Neutrophil (primary cell): ENCODE results near the gene TNNC1.

Experiments used
- H3K27ac ChIP-seq: fragments of 200-600 bp; sonication (generic); 2 replicates; pipeline ENCODE4 v1.5.1; 2016; ENCODE audit warnings: mild to moderate bottlenecking, moderate library complexity
- H3K27me3 ChIP-seq: fragments of 200-600 bp; sonication (generic); 2 replicates; pipeline ENCODE4 v1.6.0; 2016; ENCODE audit warnings: mild to moderate bottlenecking
- H3K36me3 ChIP-seq: fragments of 200-600 bp; sonication (generic); 2 replicates; pipeline ENCODE4 v1.5.1; 2017
- H3K4me1 ChIP-seq, 2 experiments: fragments of 200-600 bp in 1 of 2; sonication (generic) in 1 of 2; 1 replicate in 1 of 2; 2 replicates in 1 of 2; pipeline versions ENCODE4 v1.5.1 to v1.6.1; 2013 to 2016; ENCODE audit warnings: low read depth in 1 of 2, low read length in 1 of 2, mild to moderate bottlenecking in 1 of 2, moderate library complexity in 1 of 2; ENCODE audit not compliant: control insufficient read depth in 1 of 2, insufficient read depth in 1 of 2
- H3K4me3 ChIP-seq, 2 experiments: fragments of 200-600 bp in 1 of 2; sonication (generic) in 1 of 2; 1 replicate in 1 of 2; 2 replicates in 1 of 2; pipeline ENCODE4 v1.5.1; 2013 to 2016; ENCODE audit warnings: low read depth in 1 of 2, low read length in 1 of 2, mild to moderate bottlenecking in 1 of 2, moderate library complexity in 1 of 2
- H3K9me3 ChIP-seq: fragments of 200-600 bp; sonication (generic); 2 replicates; pipeline ENCODE4 v1.5.1; 2016
- CTCF ChIP-seq: fragments of 200-600 bp; sonication (generic); IDR thresholded peaks from 2 replicates; pipeline ENCODE4 v1.5.1; 2016; ENCODE audit warnings: antibody characterized with exemption

The TNNC1 gene

GRCh38 chr3:52429031-52429430, 24.8 kb downstream of the TNNC1 start:
- no peaks in the 10 kb centered on the region for H3K4me1 ChIP-seq
- TF ChIP-seq CTCF = no peak
- no peaks in the 10 kb centered on the region for H3K36me3 ChIP-seq
- H3K27me3 ChIP-seq = peaks cover 9% of the 10 kb centered on the region
- H3K4me3 ChIP-seq = no peak overlapping the region
- no peak overlapping the region for H3K27ac ChIP-seq
- no peaks in the 10 kb centered on the region for H3K9me3 ChIP-seq

- H3K4me1 ChIP-seq = no peaks in the 10 kb centered on the region
- H3K27me3 ChIP-seq = peaks cover 4% of the 10 kb centered on the region
- no peak for TF ChIP-seq CTCF
- no peaks in the 10 kb centered on the region for H3K9me3 ChIP-seq
- no peak overlapping the region for H3K4me3 ChIP-seq
- H3K27ac ChIP-seq = no peak overlapping the region
- no peaks in the 10 kb centered on the region for H3K36me3 ChIP-seq
These were observed 25.5 kb downstream of the TNNC1 start for GRCh38 chr3:52428151-52429005.

- no peaks in the 10 kb centered on the region for H3K9me3 ChIP-seq
- no peaks in the 10 kb centered on the region for H3K4me1 ChIP-seq
- no peak overlapping the region for H3K27ac ChIP-seq
- H3K36me3 ChIP-seq = peaks cover 13% of the 10 kb centered on the region
- no peak overlapping the region for H3K4me3 ChIP-seq
- TF ChIP-seq CTCF = no peak
- no peaks in the 10 kb centered on the region for H3K27me3 ChIP-seq
These were observed 30.7 kb downstream of the TNNC1 start for GRCh38 chr3:52423173-52423572.

GRCh38 chr3:52422669-52423068, 31.2 kb downstream of the TNNC1 start:
- no peaks in the 10 kb centered on the region for H3K27me3 ChIP-seq
- H3K27ac ChIP-seq = no peak overlapping the region
- H3K9me3 ChIP-seq = no peaks in the 10 kb centered on the region
- no peak for TF ChIP-seq CTCF
- H3K36me3 ChIP-seq = peaks cover 13% of the 10 kb centered on the region
- H3K4me1 ChIP-seq = no peaks in the 10 kb centered on the region
- no peak overlapping the region for H3K4me3 ChIP-seq

GRCh38 chr3:52420388-52420787, 33.5 kb downstream of the TNNC1 start:
- no peak overlapping the region for H3K27ac ChIP-seq
- H3K4me3 ChIP-seq = no peak overlapping the region
- no peaks in the 10 kb centered on the region for H3K27me3 ChIP-seq
- no peak for TF ChIP-seq CTCF
- no peaks in the 10 kb centered on the region for H3K9me3 ChIP-seq
- no peaks in the 10 kb centered on the region for H3K4me1 ChIP-seq
- H3K36me3 ChIP-seq = peaks cover 13% of the 10 kb centered on the region
